Central memory CD8-positive, alpha-beta T cell (primary cell): ENCODE measurements around the gene ARHGAP15.
A peak's percentile ranks its signal among the peaks of the same experiment; 100 is the strongest.

ENCODE experiments used
- ATAC-seq: fragments of 150-1000 bp; cut with Tn5 transposase; replicated peaks from 2 replicates; pipeline ENCODE4 v1.10.0; 2022; ENCODE audit warnings: mild to moderate bottlenecking, moderate FRiP score, moderate number of reproducible peaks; ENCODE audit not compliant: poor library complexity, severe bottlenecking; ENCODE audit errors: extremely low read depth
- DNase-seq, 2 donors: peaks; one replicate each; pipeline ENCODE4 v3.0.0; 2021; ENCODE audit warnings: low spot score in 2 of 2
- H3K27ac Mint-ChIP-seq: one replicate; pipeline ENCODE4 v1.8.0; 2022; ENCODE audit warnings: low read depth, mild to moderate bottlenecking, moderate library complexity, mixed read lengths
- H3K27me3 Mint-ChIP-seq: one replicate; pipeline ENCODE4 v1.8.0; 2022; ENCODE audit warnings: mixed read lengths
- H3K36me3 Mint-ChIP-seq: one replicate; pipeline ENCODE4 v1.8.0; 2022; ENCODE audit warnings: mild to moderate bottlenecking, moderate library complexity, mixed read lengths; ENCODE audit not compliant: insufficient read depth
- H3K4me1 Mint-ChIP-seq: one replicate; pipeline ENCODE4 v1.8.0; 2022; ENCODE audit warnings: mixed read lengths
- H3K4me3 Mint-ChIP-seq: one replicate; pipeline ENCODE4 v1.8.0; 2022; ENCODE audit warnings: mild to moderate bottlenecking, moderate library complexity, mixed read lengths
- H3K9me3 Mint-ChIP-seq: one replicate; pipeline ENCODE4 v1.8.0; 2022; ENCODE audit warnings: mixed read lengths

The ARHGAP15 gene

GRCh38 chr2:143422681-143423080 lies 293.5 kb downstream of the ARHGAP15 start:
- no peaks in the 10 kb centered on the region for H3K9me3 Mint-ChIP-seq
- no peaks in the 10 kb centered on the region for H3K27me3 Mint-ChIP-seq
- H3K4me1 Mint-ChIP-seq = peaks cover 76% of the 10 kb centered on the region
- DNase-seq (no peak), ATAC-seq (peak; percentile 60)
- peak overlapping the region; percentile 6 for H3K27ac Mint-ChIP-seq
- peaks cover 7% of the 10 kb centered on the region for H3K36me3 Mint-ChIP-seq
- no peak overlapping the region for H3K4me3 Mint-ChIP-seq

GRCh38 chr2:143425896-143426295 lies 296.7 kb downstream of the ARHGAP15 start:
- H3K9me3 Mint-ChIP-seq = no peaks in the 10 kb centered on the region
- ATAC-seq = no peak

GRCh38 chr2:143426296-143426695 lies 297.1 kb downstream of the ARHGAP15 start:
- Mint-ChIP-seq H3K27me3 (no peaks in the 10 kb centered on the region), H3K36me3 (peaks cover 11% of the 10 kb centered on the region), H3K9me3 (no peaks in the 10 kb centered on the region), H3K27ac (no peak overlapping the region), H3K4me3 (no peak overlapping the region), H3K4me1 (peaks cover 75% of the 10 kb centered on the region)
- ATAC-seq (no peak), DNase-seq (no peak)

More at GRCh38 chr2:143425896-143426295, 296.7 kb downstream of the ARHGAP15 start:
- no peak overlapping the region for H3K27ac Mint-ChIP-seq
- H3K27me3 Mint-ChIP-seq = no peaks in the 10 kb centered on the region
- H3K4me3 Mint-ChIP-seq = no peak overlapping the region
- no peak for DNase-seq
- peaks cover 11% of the 10 kb centered on the region for H3K36me3 Mint-ChIP-seq
- peaks cover 76% of the 10 kb centered on the region for H3K4me1 Mint-ChIP-seq

GRCh38 chr2:143428700-143429099 lies 299.5 kb downstream of the ARHGAP15 start:
- peak overlapping the region; percentile 36 for H3K27ac Mint-ChIP-seq
- no peak for DNase-seq
- no peaks in the 10 kb centered on the region for H3K27me3 Mint-ChIP-seq
- no peak for ATAC-seq
- no peaks in the 10 kb centered on the region for H3K9me3 Mint-ChIP-seq
- peaks cover 6% of the 10 kb centered on the region for H3K36me3 Mint-ChIP-seq
- H3K4me3 Mint-ChIP-seq = no peak overlapping the region
- peaks cover 67% of the 10 kb centered on the region for H3K4me1 Mint-ChIP-seq

GRCh38 chr2:143429932-143430679 lies 300.9 kb downstream of the ARHGAP15 start:
- peaks cover 55% of the 10 kb centered on the region for H3K4me1 Mint-ChIP-seq
- no peaks in the 10 kb centered on the region for H3K27me3 Mint-ChIP-seq
- no peak for DNase-seq

GRCh38 chr2:143431316-143431715 lies 302.1 kb downstream of the ARHGAP15 start:
- DNase-seq (no peak), ATAC-seq (no peak)
- Mint-ChIP-seq H3K27me3 (no peaks in the 10 kb centered on the region), H3K4me1 (peaks cover 47% of the 10 kb centered on the region), H3K27ac (no peak overlapping the region), H3K9me3 (no peaks in the 10 kb centered on the region), H3K36me3 (peaks cover 13% of the 10 kb centered on the region), H3K4me3 (no peak overlapping the region)

More at GRCh38 chr2:143429932-143430679, 300.9 kb downstream of the ARHGAP15 start:
- Mint-ChIP-seq H3K9me3 (no peaks in the 10 kb centered on the region), H3K36me3 (peaks cover 11% of the 10 kb centered on the region), H3K27ac (peak overlapping the region; percentile 36), H3K4me3 (no peak overlapping the region)
- ATAC-seq = no peak

- H3K9me3 Mint-ChIP-seq = no peaks in the 10 kb centered on the region
Observed at GRCh38 chr2:143433251-143433650, 304.0 kb downstream of the ARHGAP15 start.

GRCh38 chr2:143433840-143434239 lies 304.6 kb downstream of the ARHGAP15 start:
- no peak for DNase-seq
- no peak for ATAC-seq
- Mint-ChIP-seq H3K27ac (peak overlapping the region; percentile 8), H3K9me3 (no peaks in the 10 kb centered on the region), H3K4me3 (no peak overlapping the region), H3K4me1 (peaks cover 24% of the 10 kb centered on the region), H3K27me3 (no peaks in the 10 kb centered on the region), H3K36me3 (peaks cover 23% of the 10 kb centered on the region)

More at GRCh38 chr2:143433251-143433650, 304.0 kb downstream of the ARHGAP15 start:
- Mint-ChIP-seq H3K36me3 (peaks cover 19% of the 10 kb centered on the region), H3K27me3 (no peaks in the 10 kb centered on the region), H3K27ac (no peak overlapping the region), H3K4me1 (peaks cover 28% of the 10 kb centered on the region), H3K4me3 (no peak overlapping the region)
- no peak for ATAC-seq
- no peak for DNase-seq

- no peak overlapping the region for H3K4me3 Mint-ChIP-seq
- H3K27ac Mint-ChIP-seq = peak overlapping the region; percentile 8
- peaks cover 18% of the 10 kb centered on the region for H3K4me1 Mint-ChIP-seq
- no peak for ATAC-seq
- no peak for DNase-seq
- H3K36me3 Mint-ChIP-seq = peaks cover 25% of the 10 kb centered on the region
- no peaks in the 10 kb centered on the region for H3K27me3 Mint-ChIP-seq
- no peaks in the 10 kb centered on the region for H3K9me3 Mint-ChIP-seq
Observed at GRCh38 chr2:143434445-143434844, 305.2 kb downstream of the ARHGAP15 start.

GRCh38 chr2:143435131-143435530 lies 305.9 kb downstream of the ARHGAP15 start:
- peaks cover 17% of the 10 kb centered on the region for H3K4me1 Mint-ChIP-seq
- ATAC-seq (no peak), DNase-seq (no peak)
- peaks cover 25% of the 10 kb centered on the region for H3K36me3 Mint-ChIP-seq
- no peak overlapping the region for H3K4me3 Mint-ChIP-seq
- H3K27ac Mint-ChIP-seq = no peak overlapping the region
- H3K9me3 Mint-ChIP-seq = no peaks in the 10 kb centered on the region
- H3K27me3 Mint-ChIP-seq = no peaks in the 10 kb centered on the region

- Mint-ChIP-seq H3K4me3 (no peak overlapping the region), H3K9me3 (no peaks in the 10 kb centered on the region), H3K4me1 (peaks cover 21% of the 10 kb centered on the region), H3K27ac (no peak overlapping the region), H3K36me3 (peaks cover 28% of the 10 kb centered on the region), H3K27me3 (no peaks in the 10 kb centered on the region)
- no peak for DNase-seq
- no peak for ATAC-seq
Observed at GRCh38 chr2:143436951-143437350, 307.7 kb downstream of the ARHGAP15 start.

- no peak for ATAC-seq
- Mint-ChIP-seq H3K27me3 (no peaks in the 10 kb centered on the region), H3K4me1 (peaks cover 20% of the 10 kb centered on the region), H3K9me3 (no peaks in the 10 kb centered on the region), H3K36me3 (peaks cover 32% of the 10 kb centered on the region), H3K4me3 (no peak overlapping the region), H3K27ac (no peak overlapping the region)
- no peak for DNase-seq
Observed at GRCh38 chr2:143440411-143441012, 311.3 kb downstream of the ARHGAP15 start.

GRCh38 chr2:143442193-143442592 lies 313.0 kb downstream of the ARHGAP15 start:
- no peak overlapping the region for H3K4me3 Mint-ChIP-seq
- ATAC-seq (no peak), DNase-seq (no peak)
- no peaks in the 10 kb centered on the region for H3K27me3 Mint-ChIP-seq
- H3K9me3 Mint-ChIP-seq = no peaks in the 10 kb centered on the region
- H3K4me1 Mint-ChIP-seq = peaks cover 20% of the 10 kb centered on the region
- H3K36me3 Mint-ChIP-seq = peaks cover 29% of the 10 kb centered on the region
- no peak overlapping the region for H3K27ac Mint-ChIP-seq
